PFSK-1 (cell line): ENCODE measurements around the gene CD33.

Experiments
- POLR2AphosphoS5 ChIP-seq: IDR thresholded peaks from 2 replicates; pipeline ENCODE4 v1.6.1; 2012; ENCODE audit warnings: low read depth, mild to moderate bottlenecking, control low read depth, low read length, moderate library complexity
- TAF1 ChIP-seq: IDR thresholded peaks from 2 replicates; pipeline ENCODE4 v1.6.1; 2012; ENCODE audit warnings: low read length, control low read depth, borderline replicate concordance; ENCODE audit not compliant: insufficient read depth

DNA sequence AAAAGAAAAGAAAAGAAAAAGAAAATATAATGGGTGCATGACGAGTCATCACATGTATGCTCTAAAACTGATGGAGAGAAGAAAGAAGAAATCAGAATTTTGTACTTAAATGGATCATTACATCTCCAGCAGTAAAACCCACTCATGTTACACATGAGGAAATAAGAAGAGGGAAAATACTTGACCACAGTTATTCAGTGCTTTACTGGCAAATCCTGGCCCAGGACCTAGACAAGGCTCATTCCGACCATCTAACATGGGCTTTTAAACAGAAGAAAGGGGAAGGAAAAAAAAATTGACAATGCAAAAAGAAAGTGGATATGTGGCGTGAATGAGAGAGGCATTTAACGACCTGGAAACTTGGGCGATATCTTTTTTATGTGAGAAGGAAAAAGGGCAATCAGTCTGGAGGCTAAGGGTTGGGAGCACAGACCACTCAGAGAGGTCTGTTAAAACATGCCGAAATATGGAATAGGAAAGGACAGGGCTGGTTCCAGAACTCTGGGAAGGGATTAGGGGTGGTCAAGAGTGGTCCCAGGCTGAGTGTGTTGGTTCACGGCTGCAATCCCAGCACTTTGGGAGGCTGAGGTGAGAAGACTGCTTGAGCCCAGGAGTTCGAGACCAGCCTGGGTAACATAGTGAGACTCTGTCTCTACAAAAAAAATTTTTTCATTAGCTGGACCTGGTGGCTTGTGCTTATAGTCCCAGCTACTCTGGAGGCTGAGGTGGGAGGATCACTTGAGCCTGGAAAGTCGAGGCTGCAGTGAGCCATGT lies 27.6 kb downstream of the CD33 start:
- TF ChIP-seq POLR2AphosphoS5 (no peak), TAF1 (no peak)
